HepG2 (cell line): ENCODE results near the gene AURKA. TPM values are rescaled to one million over a fixed set of nuclear protein-coding genes. Genes with fewer than 3 reads are reported as not detected.

ENCODE experiments used
- ATAC-seq: fragments of 200-7000 bp; cut with Tn5 transposase; 3 replicates; pipeline ENCODE4 v1.9.1; 2020; ENCODE audit warnings: mild to moderate bottlenecking, moderate library complexity
- BruUV-seq: library from RNA; stranded (reverse); fragments of 400-500 nt; replicated peaks from 2 replicates; lab custom pipeline; 2021; lab: Mats Ljungman, UMichigan
- CTCF ChIA-PET: fragments of 300-600 bp; formaldehyde crosslinking; extraction: SDS; loops from one replicate; lab custom pipeline; 2021; ENCODE audit warnings: low total read pairs, inconsistent platforms, low intra/inter-chr PET ratio; lab: Yijun Ruan, JAX
- POLR2A ChIA-PET: fragments of 350-600 bp; sonication (Branson Sonifier 250); formaldehyde crosslinking; loops from one replicate; lab custom pipeline; 2020; ENCODE audit warnings: antibody characterized with exemption, inconsistent platforms; lab: Yijun Ruan, JAX
- DNase-seq: peaks from one replicate; pipeline ENCODE4 v3.0.0-alpha.2; 2015; ENCODE audit warnings: low spot score
- FAIRE-seq: peaks from 3 replicates; lab custom pipeline; 2011; peaks lifted over from hg19 to GRCh38; lab: Jason Lieb, UNC
- H2AFZ ChIP-seq: one replicate; pipeline ENCODE4 v1.6.1; 2011; ENCODE audit warnings: low read length, inconsistent platforms
- H3K27ac ChIP-seq: fragments of 300-600 bp; 3 replicates; pipeline ENCODE4 v1.8.0; 2011; ENCODE audit warnings: mixed run types, mild to moderate bottlenecking, mixed read lengths, low read length, inconsistent platforms; ENCODE audit not compliant: insufficient read depth; ENCODE audit errors: extremely low read length
- H3K27me3 ChIP-seq, 2 experiments: fragments of 200-600 bp in 1 of 2; 2 replicates in 1 of 2; 3 replicates in 1 of 2; pipeline versions ENCODE4 v1.6.0 to v1.8.0; 2011; ENCODE audit warnings: low read length in 2 of 2, mild to moderate bottlenecking in 2 of 2, moderate library complexity in 2 of 2, inconsistent platforms in 1 of 2; ENCODE audit not compliant: insufficient read depth in 2 of 2, control insufficient read depth in 1 of 2
- H3K36me3 ChIP-seq, 2 experiments: fragments of 200-600 bp in 1 of 2; replicated peaks in 1 of 2; 2 replicates in 1 of 2; 3 replicates in 1 of 2; pipeline versions ENCODE4 v1.5.1 to v1.8.0; 2011; ENCODE audit warnings: low read length in 2 of 2, inconsistent platforms in 1 of 2; ENCODE audit not compliant: insufficient read depth in 2 of 2, control insufficient read depth in 1 of 2
- H3K4me1 ChIP-seq: 2 replicates; pipeline ENCODE4 v1.5.1; 2012; ENCODE audit warnings: low read length, inconsistent platforms; ENCODE audit not compliant: insufficient read depth
- H3K4me2 ChIP-seq: 2 replicates; pipeline ENCODE4 v1.6.0; 2011; ENCODE audit warnings: low read depth, low read length, inconsistent platforms
- H3K4me3 ChIP-seq, 3 experiments: fragments of 200-600 bp in 1 of 3; sonication (generic), shearing (Covaris generic) in 1 of 3; replicated peaks in 1 of 3; 2 replicates each; pipeline ENCODE4 v1.5.1; 2011 to 2016; ENCODE audit warnings: low read length in 3 of 3, inconsistent platforms in 2 of 3, low read depth in 2 of 3, mild to moderate bottlenecking in 2 of 3, control low read depth in 1 of 3, mixed read lengths in 1 of 3; ENCODE audit not compliant: insufficient read depth in 1 of 3
- H3K79me2 ChIP-seq: one replicate; pipeline ENCODE4 v1.6.1; 2011; ENCODE audit warnings: low read length, inconsistent platforms; ENCODE audit not compliant: insufficient read depth
- H3K9ac ChIP-seq: 2 replicates; pipeline ENCODE4 v1.6.0; 2011; ENCODE audit warnings: mild to moderate bottlenecking, low read depth, low read length, inconsistent platforms; ENCODE audit not compliant: insufficient read depth
- H3K9me3 ChIP-seq: 2 replicates; pipeline ENCODE4 v1.5.1; 2012; ENCODE audit warnings: mild to moderate bottlenecking, low read length
- H4K20me1 ChIP-seq: 2 replicates; pipeline ENCODE4 v1.6.0; 2011; ENCODE audit warnings: inconsistent platforms, mild to moderate bottlenecking, low read length, moderate library complexity; ENCODE audit not compliant: insufficient read depth
- ATM ChIP-seq: fragments of 450-650 bp; IDR thresholded peaks from 2 replicates; pipeline ENCODE4 v1.7.1; 2017; ENCODE audit warnings: mild to moderate bottlenecking, borderline replicate concordance
- FOXM1 ChIP-seq: sonication (generic); formaldehyde crosslinking; IDR thresholded peaks from 2 replicates; pipeline ENCODE4 v1.5.0; 2020; ENCODE audit warnings: missing genetic modification reagents
- FOXP1 ChIP-seq, 2 experiments: fragments of 450-650 bp in 1 of 2; IDR thresholded peaks; 2 replicates each; pipeline ENCODE4 v1.6.1; 2017 to 2018; ENCODE audit warnings: antibody characterized with exemption in 1 of 2
- MZF1 ChIP-seq: sonication (generic); formaldehyde crosslinking; IDR thresholded peaks from 2 replicates; pipeline ENCODE4 v1.8.1; 2023; ENCODE audit warnings: mild to moderate bottlenecking, missing genetic modification reagents, borderline replicate concordance
- REXO4 ChIP-seq: sonication (generic); formaldehyde crosslinking; IDR thresholded peaks from 2 replicates; pipeline ENCODE4 v1.8.0; 2022; ENCODE audit warnings: missing genetic modification reagents, mild to moderate bottlenecking, borderline replicate concordance
- RFXAP ChIP-seq: sonication (generic); formaldehyde crosslinking; IDR thresholded peaks from 2 replicates; pipeline ENCODE4 v1.4.0; 2020; ENCODE audit warnings: missing genetic modification reagents, borderline replicate concordance
- SAFB2 ChIP-seq: sonication (generic); formaldehyde crosslinking; IDR thresholded peaks from 2 replicates; pipeline ENCODE4 v1.5.1; 2020; ENCODE audit warnings: missing genetic modification reagents, low read depth, mild to moderate bottlenecking, borderline replicate concordance
- ZMYM3 ChIP-seq: sonication (generic); formaldehyde crosslinking; IDR thresholded peaks from 2 replicates; pipeline ENCODE4 v1.5.1; 2020; ENCODE audit warnings: mild to moderate bottlenecking, missing genetic modification reagents
- ZNF446 ChIP-seq: sonication (generic); formaldehyde crosslinking; IDR thresholded peaks from 2 replicates; pipeline ENCODE4 v1.5.0; 2020; ENCODE audit warnings: mild to moderate bottlenecking, missing genetic modification reagents
- WGBS: methylation state at CpG from one replicate; pipeline ENCODE4 v1.1.6; 2017; ENCODE audit warnings: low lambda C conversion rate; 5-methylcytosine and 5-hydroxymethylcytosine counted together
- in situ Hi-C: cut with HindIII; loops from 2 replicates; pipeline ENCODE4 v1.10.0; 2017; ENCODE audit warnings: low pct_unique_long_range_greater_than_20kb; ENCODE audit not compliant: extremely low pct_ligation_motif_present
- intact Hi-C: fragments of 100-400 bp; cut with micrococcal nuclease; formaldehyde crosslinking; loops from one replicate; pipeline ENCODE4 v1.10.0; 2022; ENCODE audit not compliant: unreplicated experiment
- polyA plus RNA-seq, 8 experiments: library from polyadenylated mRNA; depleted of rRNA in 3 of 8; stranded (reverse) in 7 of 8; unstranded in 1 of 8; fragments of >200 nt; fragmentation: Illumina TruSeq in 4 of 8; extraction: Trizol in 4 of 8; gene quantifications; 2 replicates each; pipeline versions ENCODE4 v1.2.1 to v1.2.3, GENCODE V29; 2011 to 2016; ENCODE audit warnings: low read depth in 4 of 8, missing spikeins in 1 of 8, mixed read lengths in 1 of 8; ENCODE audit not compliant: insufficient read depth in 1 of 8
- total RNA-seq, 5 experiments: library from RNA; depleted of rRNA; stranded (reverse); fragments of >200 nt; fragmentation: Illumina TruSeq; extraction: Trizol; gene quantifications; 2 replicates each; pipeline ENCODE4 v1.2.3, GENCODE V29; 2016; ENCODE audit warnings: low read depth in 1 of 5
- TF ChIP-seq, protein P1 (sequence below): sonication (generic); formaldehyde crosslinking; IDR thresholded peaks from 2 replicates; pipeline ENCODE4 v1.8.0; 2022; ENCODE audit warnings: mild to moderate bottlenecking, missing genetic modification reagents; ENCODE audit not compliant: insufficient replicate concordance
- TF ChIP-seq, protein P2 (sequence below): sonication (generic); formaldehyde crosslinking; IDR thresholded peaks from 2 replicates; pipeline ENCODE4 v1.5.0; 2020; ENCODE audit warnings: mild to moderate bottlenecking, missing genetic modification reagents

AURKA gene
- total and polyA plus RNA-seq, 2 of the 13 experiments (the other 11 are each of a cell fraction or from before 2014, with no cell fraction given): 96.4 to 224 TPM

DNA sequence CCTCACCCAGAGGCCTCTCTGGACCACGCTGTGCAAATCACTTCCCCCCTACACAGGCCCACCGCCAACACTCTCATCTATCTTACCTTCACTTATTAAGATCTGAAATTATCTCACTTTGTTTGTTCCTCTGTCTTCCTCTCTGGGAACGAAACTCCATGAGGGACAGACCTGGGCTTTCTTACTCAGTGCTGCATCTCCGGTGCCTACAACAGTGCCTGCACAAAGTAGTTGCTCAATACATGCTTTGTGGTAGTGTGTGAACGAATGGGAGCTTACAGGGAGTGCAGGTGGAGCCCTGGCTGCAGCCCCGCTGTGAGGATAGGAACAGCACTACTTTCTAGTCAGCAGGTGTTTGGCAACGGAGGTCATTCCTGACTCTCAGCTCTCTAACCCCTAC, 25.4 kb upstream of the AURKA start:
- WGBS: 83% methylated on average over 7 of the region's 7 CpGs
- Histone ChIP-seq H3K9me3 (no peaks in the 10 kb centered on the region), H2AFZ (no peak overlapping the region), H3K79me2 (no peaks in the 10 kb centered on the region), H3K4me1 (peaks cover 51% of the 10 kb centered on the region), H3K4me2 (no peak overlapping the region), H3K9ac (no peak overlapping the region), H4K20me1 (no peaks in the 10 kb centered on the region), H3K27me3 (no peaks in the 10 kb centered on the region), H3K36me3 (no peaks in the 10 kb centered on the region), H3K27ac (no peak overlapping the region), H3K4me3 (no peak overlapping the region)
- in situ Hi-C loops (no loop called here), intact Hi-C loops (no loop called here)
- TF ChIP-seq ZNF446 (CRISPR knock-in tag) (no peak), FOXM1 (CRISPR knock-in tag) (no peak), REXO4 (CRISPR knock-in tag) (no peak), ZMYM3 (no peak), MZF1 (CRISPR knock-in tag) (no peak), RFXAP (CRISPR knock-in tag) (no peak), FOXP1 (IDR thresholded peaks at IDR 0.05) (no peak), FOXP1 (CRISPR knock-in tag; IDR thresholded peaks at IDR 0.05) (no peak), ATM (no peak), SAFB2 (CRISPR knock-in tag) (no peak)
- TF ChIP-seq, protein P1, sequence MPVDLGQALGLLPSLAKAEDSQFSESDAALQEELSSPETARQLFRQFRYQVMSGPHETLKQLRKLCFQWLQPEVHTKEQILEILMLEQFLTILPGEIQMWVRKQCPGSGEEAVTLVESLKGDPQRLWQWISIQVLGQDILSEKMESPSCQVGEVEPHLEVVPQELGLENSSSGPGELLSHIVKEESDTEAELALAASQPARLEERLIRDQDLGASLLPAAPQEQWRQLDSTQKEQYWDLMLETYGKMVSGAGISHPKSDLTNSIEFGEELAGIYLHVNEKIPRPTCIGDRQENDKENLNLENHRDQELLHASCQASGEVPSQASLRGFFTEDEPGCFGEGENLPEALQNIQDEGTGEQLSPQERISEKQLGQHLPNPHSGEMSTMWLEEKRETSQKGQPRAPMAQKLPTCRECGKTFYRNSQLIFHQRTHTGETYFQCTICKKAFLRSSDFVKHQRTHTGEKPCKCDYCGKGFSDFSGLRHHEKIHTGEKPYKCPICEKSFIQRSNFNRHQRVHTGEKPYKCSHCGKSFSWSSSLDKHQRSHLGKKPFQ (CRISPR knock-in tag): no peak
- TF ChIP-seq, protein P2, sequence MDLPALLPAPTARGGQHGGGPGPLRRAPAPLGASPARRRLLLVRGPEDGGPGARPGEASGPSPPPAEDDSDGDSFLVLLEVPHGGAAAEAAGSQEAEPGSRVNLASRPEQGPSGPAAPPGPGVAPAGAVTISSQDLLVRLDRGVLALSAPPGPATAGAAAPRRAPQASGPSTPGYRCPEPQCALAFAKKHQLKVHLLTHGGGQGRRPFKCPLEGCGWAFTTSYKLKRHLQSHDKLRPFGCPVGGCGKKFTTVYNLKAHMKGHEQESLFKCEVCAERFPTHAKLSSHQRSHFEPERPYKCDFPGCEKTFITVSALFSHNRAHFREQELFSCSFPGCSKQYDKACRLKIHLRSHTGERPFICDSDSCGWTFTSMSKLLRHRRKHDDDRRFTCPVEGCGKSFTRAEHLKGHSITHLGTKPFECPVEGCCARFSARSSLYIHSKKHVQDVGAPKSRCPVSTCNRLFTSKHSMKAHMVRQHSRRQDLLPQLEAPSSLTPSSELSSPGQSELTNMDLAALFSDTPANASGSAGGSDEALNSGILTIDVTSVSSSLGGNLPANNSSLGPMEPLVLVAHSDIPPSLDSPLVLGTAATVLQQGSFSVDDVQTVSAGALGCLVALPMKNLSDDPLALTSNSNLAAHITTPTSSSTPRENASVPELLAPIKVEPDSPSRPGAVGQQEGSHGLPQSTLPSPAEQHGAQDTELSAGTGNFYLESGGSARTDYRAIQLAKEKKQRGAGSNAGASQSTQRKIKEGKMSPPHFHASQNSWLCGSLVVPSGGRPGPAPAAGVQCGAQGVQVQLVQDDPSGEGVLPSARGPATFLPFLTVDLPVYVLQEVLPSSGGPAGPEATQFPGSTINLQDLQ (CRISPR knock-in tag): no peak
- ChIA-PET POLR2A (no interaction called here), CTCF (no interaction called here)
- DNase-seq (no peak), ATAC-seq (no peak), FAIRE-seq (no peak)
- no TSS peak for BruUV-seq
